GM19193 (cell line): ENCODE results near the gene TADA1.

Source experiments
- POLR2A ChIP-seq: IDR thresholded peaks from 4 replicates; pipeline ENCODE4 v1.6.1; 2011; ENCODE audit not compliant: insufficient read depth, insufficient read length; ENCODE audit errors: extremely low read depth

The TADA1 gene

GRCh38 chr1:166859597-166859996, 16.5 kb downstream of the TADA1 start:
- TF ChIP-seq POLR2A, result no peak

DNA sequence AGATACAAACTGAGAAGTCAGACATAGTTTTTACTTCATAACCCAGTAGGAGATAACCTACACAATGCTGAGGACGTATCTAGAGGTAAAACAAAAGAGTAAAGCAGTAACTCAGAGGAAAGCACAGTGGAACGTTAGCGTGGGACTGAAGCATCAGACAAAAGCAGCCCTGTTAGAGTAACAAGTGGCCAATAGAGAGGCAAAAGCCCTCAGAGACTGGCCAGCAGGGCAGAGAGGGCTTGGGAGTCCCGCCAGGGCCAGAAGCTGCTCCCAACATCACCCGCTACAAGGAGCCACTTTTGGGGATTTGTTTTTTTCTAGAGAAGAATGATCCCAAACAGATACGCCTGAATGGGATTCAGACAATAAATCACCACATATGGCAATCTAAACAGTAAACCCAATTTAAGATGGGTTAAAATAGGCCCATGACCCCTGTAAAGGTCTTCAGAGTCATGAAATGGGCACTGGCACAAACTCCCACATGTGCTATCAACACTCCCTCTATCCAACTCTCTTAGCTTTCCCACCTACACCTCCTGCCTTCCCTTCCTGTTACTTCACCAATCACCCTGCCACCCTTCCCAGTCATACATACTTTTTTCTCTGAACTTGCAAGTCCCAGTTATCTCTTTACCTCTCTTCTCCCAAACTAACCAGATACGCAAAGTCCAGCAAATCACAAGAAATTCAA, 17.2 kb downstream of the TADA1 start:
- no peak for TF ChIP-seq POLR2A

DNA sequence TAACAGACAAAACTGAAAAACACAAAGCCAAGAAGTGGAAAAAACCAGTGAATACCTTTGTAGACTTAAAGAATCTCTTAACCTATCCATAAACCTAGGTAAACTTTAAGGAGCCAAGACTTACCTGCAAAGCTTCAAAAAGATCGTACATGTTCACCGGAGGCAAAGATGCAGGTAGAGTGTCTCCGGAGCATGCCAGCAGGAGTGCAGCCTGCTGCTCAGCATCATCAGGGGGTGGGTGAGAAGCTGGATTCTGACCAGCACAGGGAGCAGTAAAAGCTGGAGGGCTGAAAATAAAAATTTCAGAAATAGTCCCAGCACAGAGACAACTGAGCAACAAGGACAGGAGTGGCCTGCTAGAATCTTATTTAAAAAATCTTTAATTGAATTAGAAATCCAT, 18.1 kb downstream of the TADA1 start:
- TF ChIP-seq POLR2A, result no peak

DNA sequence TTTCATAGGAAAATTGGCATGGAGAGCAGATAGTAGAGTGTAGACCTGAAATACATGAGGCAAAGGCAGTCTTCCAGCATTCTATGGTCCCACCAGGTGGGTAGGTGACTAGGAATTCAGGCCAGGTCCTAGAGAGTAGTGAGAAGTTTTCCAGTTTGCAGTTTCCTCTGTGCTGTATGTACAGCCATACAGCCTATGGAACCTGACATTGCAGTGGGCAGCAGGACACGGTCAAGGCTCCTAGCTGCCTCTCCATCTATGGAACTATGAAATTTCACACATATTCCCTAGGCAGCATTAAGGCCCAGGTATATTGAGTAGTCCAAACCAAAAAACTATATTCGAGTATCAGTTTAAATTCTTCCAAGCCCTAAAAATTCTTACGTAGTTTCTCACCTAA, 20.5 kb downstream of the TADA1 start:
- no peak for TF ChIP-seq POLR2A

DNA sequence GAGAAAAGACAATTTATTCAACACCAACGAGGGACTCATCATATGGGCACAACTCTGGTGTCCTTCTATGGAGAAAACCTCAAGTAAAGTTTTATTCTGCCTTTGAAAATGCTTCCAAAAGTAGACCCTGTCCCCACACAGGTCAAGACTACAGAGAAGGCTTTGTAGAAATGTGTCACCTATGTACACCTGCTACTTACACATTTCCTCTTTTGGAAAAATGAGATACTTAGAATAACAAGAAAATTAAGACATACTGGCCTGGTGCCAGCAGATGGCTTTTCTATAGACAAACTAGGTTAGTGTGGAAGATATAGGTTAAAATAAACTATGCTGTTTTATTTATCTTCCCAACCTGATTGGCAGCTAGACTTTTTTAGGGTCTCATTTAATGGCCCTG, 23.1 kb downstream of the TADA1 start:
- TF ChIP-seq POLR2A, result no peak

DNA sequence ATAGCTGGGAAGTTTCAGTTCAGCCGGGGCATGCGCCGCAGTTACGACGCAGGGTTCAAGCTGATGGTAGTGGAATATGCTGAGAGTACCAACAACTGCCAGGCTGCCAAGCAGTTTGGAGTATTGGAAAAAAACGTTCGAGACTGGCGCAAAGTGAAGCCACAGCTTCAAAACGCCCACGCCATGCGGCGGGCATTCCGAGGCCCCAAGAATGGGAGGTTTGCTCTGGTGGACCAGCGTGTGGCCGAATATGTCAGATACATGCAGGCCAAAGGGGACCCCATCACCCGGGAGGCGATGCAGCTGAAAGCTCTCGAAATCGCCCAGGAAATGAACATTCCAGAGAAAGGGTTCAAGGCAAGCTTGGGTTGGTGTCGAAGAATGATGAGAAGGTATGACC, 26.9 kb downstream of the TADA1 start:
- TF ChIP-seq POLR2A, result no peak

DNA sequence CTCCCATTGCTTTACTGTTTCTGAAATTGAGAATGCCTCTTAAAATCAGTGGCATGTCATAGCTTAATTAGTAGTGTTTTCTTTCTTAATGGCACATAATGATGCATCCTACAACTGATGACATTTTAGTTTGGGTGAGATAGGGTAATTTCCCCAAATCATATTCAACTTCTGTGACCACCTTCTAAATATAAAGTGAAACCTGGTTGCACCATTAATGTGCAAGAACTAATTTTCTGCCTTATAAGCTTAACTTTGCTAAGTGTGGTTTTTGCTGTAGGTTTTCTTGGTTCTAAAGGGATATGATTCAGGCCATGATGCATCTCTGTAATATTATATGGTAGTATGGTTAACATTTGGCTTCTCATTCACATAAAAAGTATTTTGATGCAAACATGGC, 27.9 kb downstream of the TADA1 start:
- TF ChIP-seq POLR2A, result no peak

DNA sequence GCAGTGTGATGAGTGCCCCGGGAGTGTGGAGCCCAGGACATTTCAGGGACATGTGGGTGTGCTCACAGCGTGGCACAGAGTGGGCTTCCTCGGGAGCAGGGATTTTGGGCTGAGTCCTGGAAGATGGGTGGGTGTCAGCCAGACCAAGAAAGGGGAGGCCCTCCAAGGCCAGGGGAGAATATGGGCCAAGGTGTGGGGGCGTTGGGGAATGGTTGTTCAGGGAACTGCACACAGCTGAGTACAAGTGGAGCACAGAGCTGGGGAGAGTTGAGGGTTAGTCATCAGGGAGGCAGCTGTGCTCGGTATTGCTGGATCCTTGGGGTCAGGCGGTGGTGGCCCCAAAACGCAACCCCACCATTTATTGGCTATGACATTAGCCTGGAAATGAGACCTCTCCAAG, 31.3 kb downstream of the TADA1 start:
- TF ChIP-seq POLR2A, result no peak

GRCh38 chr1:166843769-166844596, 32.1 kb downstream of the TADA1 start:
- no peak for TF ChIP-seq POLR2A

GRCh38 chr1:166843322-166843721, 32.7 kb downstream of the TADA1 start:
- no peak for TF ChIP-seq POLR2A

DNA sequence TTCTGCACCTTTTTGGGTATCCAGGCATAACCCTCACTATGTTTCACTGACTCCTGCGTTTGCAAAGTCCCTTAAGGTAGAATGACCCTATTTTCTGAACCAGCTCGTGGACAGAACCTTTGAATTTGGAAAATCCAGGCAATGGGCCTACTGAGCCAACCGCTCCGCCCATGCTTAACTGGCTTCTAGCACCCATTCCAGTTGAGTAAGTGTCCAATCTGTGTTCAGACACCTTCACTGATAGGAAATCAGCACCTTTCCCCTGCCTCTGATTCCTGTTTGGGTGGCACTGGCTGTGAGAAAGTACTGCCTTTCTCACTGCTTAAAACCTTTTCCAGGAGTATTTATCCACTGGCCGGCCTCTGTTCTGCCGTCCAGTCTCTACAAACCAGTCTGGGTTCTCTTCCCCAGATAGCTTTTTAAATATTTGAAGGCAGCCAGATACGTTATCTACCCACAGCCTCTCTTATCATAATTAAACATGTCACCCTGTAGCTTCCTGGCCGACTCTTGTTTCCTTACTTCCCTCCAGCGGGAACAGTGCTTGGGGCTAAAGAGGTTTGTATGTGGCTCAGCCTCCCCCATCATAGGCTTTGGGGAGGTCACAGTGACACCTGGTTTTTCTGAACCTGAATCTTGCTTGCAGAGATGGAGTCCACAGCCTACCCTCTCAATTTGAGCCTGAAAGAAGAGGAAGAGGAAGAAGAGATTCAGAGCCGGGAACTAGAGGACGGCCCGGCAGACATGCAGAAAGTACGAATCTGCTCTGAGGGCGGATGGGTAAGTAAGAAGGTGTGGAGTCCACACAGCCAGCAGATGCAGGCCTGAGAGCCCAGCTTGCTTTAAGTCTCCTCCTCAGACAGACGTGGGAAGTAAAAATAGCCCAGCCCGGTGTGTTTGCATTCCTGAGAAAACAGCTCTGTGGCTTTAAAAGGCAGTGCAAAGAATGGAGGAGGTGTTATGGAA, 35.5 kb downstream of the TADA1 start:
- TF ChIP-seq POLR2A, result no peak

DNA sequence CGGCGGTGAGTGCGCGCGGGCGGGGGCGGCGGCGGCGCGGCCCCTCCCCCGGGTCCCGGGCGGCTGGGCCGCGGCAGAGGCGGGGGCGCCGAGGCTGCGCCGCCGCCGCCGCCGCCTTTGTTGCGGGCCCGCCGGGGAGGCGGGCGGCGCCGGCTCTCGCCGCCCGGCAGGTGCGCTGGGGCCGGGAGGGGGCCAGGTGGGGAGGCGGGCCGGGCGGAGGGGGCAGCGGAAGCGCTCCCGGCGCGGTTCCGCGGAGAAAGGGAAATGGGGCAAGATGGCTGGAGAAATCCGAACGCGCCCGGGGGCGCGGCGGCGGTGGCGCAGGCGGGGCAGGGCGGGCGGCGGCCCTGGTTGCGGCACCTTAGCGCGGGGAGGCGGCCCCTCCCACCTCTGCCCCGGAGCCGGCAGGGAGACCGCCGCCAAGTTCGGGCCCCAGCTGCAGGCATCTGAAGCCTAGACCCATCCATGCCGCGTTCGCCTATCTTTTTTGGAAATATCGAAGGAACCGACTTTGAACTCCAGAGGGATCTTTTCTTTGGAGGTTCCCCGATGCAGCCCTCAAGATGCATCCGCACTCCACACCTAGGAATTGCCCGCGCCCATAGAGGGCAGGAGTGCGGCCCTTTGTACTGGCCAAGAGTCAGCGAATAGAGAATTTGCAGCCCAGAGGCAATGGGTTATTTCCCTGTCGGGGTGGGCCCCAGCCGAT, 36.3 kb downstream of the TADA1 start:
- no peak for TF ChIP-seq POLR2A

GRCh38 chr1:166838766-166839599, 37.1 kb downstream of the TADA1 start, which contains the start of gene POGK:
POGK (plus strand) TSS chr1:166839475; CDS start chr1:166840957, 1,482 bp downstream.
- TF ChIP-seq POLR2A, result peak; percentile 95
